ENCODE measurements around the gene POU6F2.

- TF ChIP-seq EZH2 (IDR thresholded peaks at IDR 0.05; ENCODE audit: borderline replicate concordance, insufficient read depth, low read depth, low read length, poor library complexity, severe bottlenecking) (no peak), CTCF (IDR thresholded peaks at IDR 0.05) (no peak)
Measured at GRCh38 chr7:39291628-39292410, 314.1 kb downstream of the POU6F2 start.
